Measurements from ENCODE around the gene ZEB2. TPM values are rescaled to one million over a fixed set of nuclear protein-coding genes. Genes with fewer than 3 reads are reported as not detected.

ZEB2 gene
- total and polyA plus RNA-seq, 12 donors: 29.0 to 226 (median 142) TPM

DNA sequence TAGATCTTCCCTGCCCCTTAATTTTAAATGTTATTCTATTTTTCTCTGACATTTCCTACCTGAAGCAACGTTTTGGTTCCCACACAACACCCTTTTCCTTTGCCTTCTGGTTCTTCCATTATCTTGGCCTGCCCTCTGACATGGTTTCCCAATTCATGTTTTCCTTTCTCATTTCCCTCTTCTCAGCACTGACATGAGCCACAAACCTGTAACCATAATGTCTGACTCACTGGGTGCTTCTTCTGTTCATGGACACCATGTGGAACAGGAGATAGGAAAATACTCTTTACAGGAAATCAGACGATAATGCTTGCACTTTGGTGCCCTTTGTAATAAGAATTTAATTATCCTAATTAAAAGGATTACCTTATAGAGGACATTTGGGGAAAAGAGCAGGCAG is 142.0 kb downstream of the ZEB2 start:
- H3K9me3 ChIP-seq (replicated peaks in 1 of 3): no peaks in the 10 kb centered on the region
- H3K27ac ChIP-seq: peak overlapping the region in 1 of 5 donors; percentile 53
- no peak for DNase-seq
- H3K36me3 ChIP-seq (replicated peaks in 1 of 2): no peaks in the 10 kb centered on the region
- 60 to 78% (median 66%) methylated on average over 2 of the region's 2 CpGs for WGBS, 4 donors
- H3K4me1 ChIP-seq (replicated peaks in 1 of 2): peaks cover 0 to 16% of the 10 kb centered on the region in 2 donors
- no peaks in the 10 kb centered on the region for H3K27me3 ChIP-seq
- TF ChIP-seq CTCF (IDR thresholded peaks at IDR 0.05): no peak
- TF ChIP-seq POLR2A (IDR thresholded peaks at IDR 0.05): no peak
- no peak overlapping the region for H3K4me3 ChIP-seq
- intact Hi-C loops (cut with DNase I): no loop called here

DNA sequence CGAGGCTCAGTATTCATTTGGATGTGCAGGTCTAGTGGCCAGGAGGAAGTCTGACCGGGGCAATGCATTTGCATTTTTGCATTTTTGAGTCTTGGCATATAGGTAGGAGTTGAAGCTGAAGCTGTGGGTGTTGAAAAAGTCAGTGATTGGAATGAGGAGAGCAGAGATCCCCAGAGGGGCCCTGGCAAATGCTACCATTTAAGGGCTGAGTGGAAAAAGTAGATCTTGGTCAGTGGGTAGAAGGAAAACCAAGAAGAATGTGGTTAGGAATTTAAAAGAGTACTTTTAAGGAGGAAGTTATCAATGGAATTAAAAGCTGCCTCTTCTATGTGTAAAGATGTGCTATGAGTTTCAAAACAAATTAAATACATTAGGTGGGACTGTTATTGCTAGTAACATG is 143.0 kb downstream of the ZEB2 start:
- 93 to 96% (median 94%) methylated on average over 2 of the region's 2 CpGs for WGBS, 4 donors
- Histone ChIP-seq H3K27me3 (no peaks in the 10 kb centered on the region), H3K4me1 (replicated peaks in 1 of 2) (peaks cover 0 to 15% of the 10 kb centered on the region in 2 donors), H3K27ac (no peak overlapping the region), H3K9me3 (replicated peaks in 1 of 3) (no peaks in the 10 kb centered on the region), H3K4me3 (no peak overlapping the region), H3K36me3 (replicated peaks in 1 of 2) (no peaks in the 10 kb centered on the region)
- intact Hi-C loops (cut with DNase I): no loop called here
- no peak for TF ChIP-seq CTCF (IDR thresholded peaks at IDR 0.05)
- TF ChIP-seq POLR2A (IDR thresholded peaks at IDR 0.05): no peak
- DNase-seq: no peak

GRCh38 chr2:144376460-144376859 is 143.5 kb downstream of the ZEB2 start:
- intact Hi-C loops (cut with DNase I): no loop called here
- TF ChIP-seq CTCF (IDR thresholded peaks at IDR 0.05) (no peak), POLR2A (IDR thresholded peaks at IDR 0.05) (no peak)
- Histone ChIP-seq H3K9me3 (replicated peaks in 1 of 3) (no peaks in the 10 kb centered on the region), H3K27me3 (no peaks in the 10 kb centered on the region), H3K27ac (no peak overlapping the region), H3K36me3 (replicated peaks in 1 of 2) (no peaks in the 10 kb centered on the region), H3K4me3 (no peak overlapping the region), H3K4me1 (replicated peaks in 1 of 2) (peaks cover 0 to 19% of the 10 kb centered on the region in 2 donors)
- WGBS, 4 donors: 82 to 89% (median 86%) methylated on average over 2 of the region's 2 CpGs
- DNase-seq: no peak

DNA sequence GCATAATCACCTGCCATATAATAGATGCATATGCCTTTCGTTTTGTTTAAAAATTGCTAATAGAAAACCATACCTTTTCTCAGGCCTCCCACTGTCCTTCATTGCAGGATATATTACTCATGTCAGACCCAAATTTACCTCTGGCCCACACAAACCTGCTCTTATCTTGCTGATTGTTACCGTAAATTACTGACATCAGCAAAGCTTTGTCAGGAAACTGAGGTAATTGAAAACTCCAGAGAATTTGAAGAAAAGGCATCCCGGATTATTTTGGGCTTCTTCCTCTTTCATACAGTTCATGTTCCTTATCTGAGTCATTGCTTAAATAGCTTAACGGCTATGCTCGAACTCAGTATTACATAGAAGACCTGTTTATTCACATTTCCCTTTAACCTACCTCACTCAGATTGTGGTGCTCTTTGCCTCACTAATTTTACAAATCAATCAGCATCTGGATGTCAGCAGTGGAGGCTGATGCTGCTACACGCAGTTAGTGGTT is 145.7 kb downstream of the ZEB2 start:
- no peak for DNase-seq
- TF ChIP-seq CTCF (IDR thresholded peaks at IDR 0.05) (no peak), POLR2A (IDR thresholded peaks at IDR 0.05) (no peak)
- H3K27me3 ChIP-seq: no peaks in the 10 kb centered on the region
- H3K4me3 ChIP-seq: no peak overlapping the region
- intact Hi-C loops (cut with DNase I): no loop called here
- H3K27ac ChIP-seq: no peak overlapping the region
- H3K9me3 ChIP-seq (replicated peaks in 1 of 3): no peaks in the 10 kb centered on the region
- peaks cover 0 to 33% of the 10 kb centered on the region in 2 donors for H3K4me1 ChIP-seq (replicated peaks in 1 of 2)
- no peaks in the 10 kb centered on the region for H3K36me3 ChIP-seq (replicated peaks in 1 of 2)
- 59 to 68% (median 63%) methylated on average over 6 of the region's 6 CpGs for WGBS, 4 donors

All from adrenal gland (tissue), 12 donors.